ENCODE measurements around the gene FGF5.

Gene FGF5

GRCh38 chr4:80259012-80259411, 7.5 kb upstream of the FGF5 start:
- H3K4me3 ChIP-seq (ENCODE audit: low read depth, low read length), result no peak overlapping the region
- in situ Hi-C loops (cut with HindIII; ENCODE audit: low sequenced_read_pairs), result no loop called here
- no peak for DNase-seq (ENCODE audit: low read depth, low spot score)
- TF ChIP-seq, protein P1, sequence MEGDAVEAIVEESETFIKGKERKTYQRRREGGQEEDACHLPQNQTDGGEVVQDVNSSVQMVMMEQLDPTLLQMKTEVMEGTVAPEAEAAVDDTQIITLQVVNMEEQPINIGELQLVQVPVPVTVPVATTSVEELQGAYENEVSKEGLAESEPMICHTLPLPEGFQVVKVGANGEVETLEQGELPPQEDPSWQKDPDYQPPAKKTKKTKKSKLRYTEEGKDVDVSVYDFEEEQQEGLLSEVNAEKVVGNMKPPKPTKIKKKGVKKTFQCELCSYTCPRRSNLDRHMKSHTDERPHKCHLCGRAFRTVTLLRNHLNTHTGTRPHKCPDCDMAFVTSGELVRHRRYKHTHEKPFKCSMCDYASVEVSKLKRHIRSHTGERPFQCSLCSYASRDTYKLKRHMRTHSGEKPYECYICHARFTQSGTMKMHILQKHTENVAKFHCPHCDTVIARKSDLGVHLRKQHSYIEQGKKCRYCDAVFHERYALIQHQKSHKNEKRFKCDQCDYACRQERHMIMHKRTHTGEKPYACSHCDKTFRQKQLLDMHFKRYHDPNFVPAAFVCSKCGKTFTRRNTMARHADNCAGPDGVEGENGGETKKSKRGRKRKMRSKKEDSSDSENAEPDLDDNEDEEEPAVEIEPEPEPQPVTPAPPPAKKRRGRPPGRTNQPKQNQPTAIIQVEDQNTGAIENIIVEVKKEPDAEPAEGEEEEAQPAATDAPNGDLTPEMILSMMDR (IDR thresholded peaks at IDR 0.05; ENCODE audit: low read depth, low read length), result no peak

GRCh38 chr4:80259817-80260216, 6.6 kb upstream of the FGF5 start:
- no peak overlapping the region for H3K4me3 ChIP-seq (ENCODE audit: low read depth, low read length)
- no peak for DNase-seq (ENCODE audit: low read depth, low spot score)
- in situ Hi-C loops (cut with HindIII; ENCODE audit: low sequenced_read_pairs), result no loop called here
- TF ChIP-seq, protein P1 (IDR thresholded peaks at IDR 0.05; ENCODE audit: low read depth, low read length), result no peak

GRCh38 chr4:80261989-80262600, 4.4 kb upstream of the FGF5 start:
- no peak overlapping the region for H3K4me3 ChIP-seq (ENCODE audit: low read depth, low read length)
- DNase-seq (ENCODE audit: low read depth, low spot score), result no peak
- TF ChIP-seq, protein P1 (IDR thresholded peaks at IDR 0.05; ENCODE audit: low read depth, low read length), result no peak
- in situ Hi-C loops (cut with HindIII; ENCODE audit: low sequenced_read_pairs), result no loop called here

- peak overlapping the region; percentile 13 for H3K4me3 ChIP-seq (ENCODE audit: low read depth, low read length)
- no peak for DNase-seq (ENCODE audit: low read depth, low spot score)
- in situ Hi-C loops (cut with HindIII; ENCODE audit: low sequenced_read_pairs), result no loop called here
- TF ChIP-seq, protein P1 (IDR thresholded peaks at IDR 0.05; ENCODE audit: low read depth, low read length), result no peak
Measured at GRCh38 chr4:80263541-80264351, 2.7 kb upstream of the FGF5 start.

GRCh38 chr4:80264352-80264647, 2.2 kb upstream of the FGF5 start:
- no peak overlapping the region for H3K4me3 ChIP-seq (ENCODE audit: low read depth, low read length)
- in situ Hi-C loops (cut with HindIII; ENCODE audit: low sequenced_read_pairs), result no loop called here
- DNase-seq (ENCODE audit: low read depth, low spot score), result no peak
- TF ChIP-seq, protein P1 (IDR thresholded peaks at IDR 0.05; ENCODE audit: low read depth, low read length), result no peak

- in situ Hi-C loops (cut with HindIII; ENCODE audit: low sequenced_read_pairs), result no loop called here
- DNase-seq (ENCODE audit: low read depth, low spot score), result no peak
Measured at GRCh38 chr4:80264825-80265224, 1.6 kb upstream of the FGF5 start.

More at GRCh38 chr4:80264825-80265224, 1.6 kb upstream of the FGF5 start:
- H3K4me3 ChIP-seq (ENCODE audit: low read depth, low read length), result no peak overlapping the region
- TF ChIP-seq, protein P1 (IDR thresholded peaks at IDR 0.05; ENCODE audit: low read depth, low read length), result no peak

All from astrocyte of the spinal cord (primary cell).